H9 (cell line): ENCODE data around the gene RXRB. TPM values are rescaled to one million over a fixed set of nuclear protein-coding genes. Genes with fewer than 3 reads are reported as not detected.

ENCODE experiments used
- DNase-seq: peaks from one replicate; pipeline ENCODE4 v3.0.0-alpha.2; 2017
- H2AFZ ChIP-seq: one replicate; pipeline ENCODE4 v1.6.1; 2013; ENCODE audit warnings: mild to moderate bottlenecking, low read length, control low read depth, moderate library complexity
- H2AK5ac ChIP-seq: 2 replicates; pipeline ENCODE4 v1.6.1; 2013; ENCODE audit warnings: low read length, control low read depth, mixed read lengths; ENCODE audit not compliant: insufficient read length
- H2BK120ac ChIP-seq: one replicate; pipeline ENCODE4 v1.6.1; 2013; ENCODE audit warnings: low read depth, mild to moderate bottlenecking, low read length, control low read depth, inconsistent platforms; ENCODE audit not compliant: poor library complexity, severe bottlenecking
- H2BK12ac ChIP-seq: 2 replicates; pipeline ENCODE4 v1.6.1; 2013; ENCODE audit warnings: low read length, control low read depth, mixed read lengths, low read depth; ENCODE audit not compliant: insufficient read length
- H2BK15ac ChIP-seq: 2 replicates; pipeline ENCODE4 v1.6.1; 2013; ENCODE audit warnings: low read depth, low read length, control low read depth
- H2BK20ac ChIP-seq: one replicate; pipeline ENCODE4 v1.6.1; 2013; ENCODE audit warnings: low read depth, mild to moderate bottlenecking, low read length, control low read depth, inconsistent platforms; ENCODE audit not compliant: poor library complexity, severe bottlenecking
- H2BK5ac ChIP-seq: 2 replicates; pipeline ENCODE4 v1.6.1; 2013; ENCODE audit warnings: low read length, control low read depth, mixed read lengths; ENCODE audit not compliant: insufficient read length
- H3K14ac ChIP-seq: 2 replicates; pipeline ENCODE4 v1.6.1; 2013; ENCODE audit warnings: low read length, control low read depth; ENCODE audit not compliant: insufficient read depth
- H3K18ac ChIP-seq: 2 replicates; pipeline ENCODE4 v1.6.1; 2013; ENCODE audit warnings: low read depth, mild to moderate bottlenecking, mixed read lengths, low read length, control low read depth; ENCODE audit not compliant: insufficient read length
- H3K23ac ChIP-seq: 2 replicates; pipeline ENCODE4 v1.6.1; 2013; ENCODE audit warnings: low read length, control low read depth, mixed read lengths, low read depth; ENCODE audit not compliant: insufficient read length
- H3K23me2 ChIP-seq: 2 replicates; pipeline ENCODE4 v1.6.1; 2013; ENCODE audit warnings: low read depth, mild to moderate bottlenecking, mixed read lengths, low read length, control low read depth; ENCODE audit not compliant: insufficient read length, poor library complexity, severe bottlenecking
- H3K27ac ChIP-seq: 2 replicates; pipeline ENCODE4 v1.5.1; 2013; ENCODE audit warnings: low read length, control low read depth, mixed read lengths, low read depth; ENCODE audit not compliant: insufficient read length
- H3K27me3 ChIP-seq: 2 replicates; pipeline ENCODE4 v1.6.1; 2013; ENCODE audit warnings: low read length, control low read depth, inconsistent platforms; ENCODE audit not compliant: insufficient read depth
- H3K4ac ChIP-seq: 2 replicates; pipeline ENCODE4 v1.6.1; 2013; ENCODE audit warnings: low read depth, mild to moderate bottlenecking, control low read depth, inconsistent platforms, low read length, moderate library complexity
- H3K4me1 ChIP-seq: 2 replicates; pipeline ENCODE4 v1.6.1; 2013; ENCODE audit warnings: low read length, control low read depth, inconsistent platforms; ENCODE audit not compliant: insufficient read depth
- H3K4me2 ChIP-seq: 2 replicates; pipeline ENCODE4 v1.6.1; 2013; ENCODE audit warnings: low read length, control low read depth, mixed read lengths; ENCODE audit not compliant: insufficient read length, insufficient read depth
- H3K56ac ChIP-seq: 2 replicates; pipeline ENCODE4 v1.6.1; 2013; ENCODE audit warnings: low read depth, mild to moderate bottlenecking, mixed read lengths, low read length, control low read depth; ENCODE audit not compliant: insufficient read length
- H3K79me1 ChIP-seq: 2 replicates; pipeline ENCODE4 v1.6.1; 2013; ENCODE audit warnings: low read depth, mild to moderate bottlenecking, moderate library complexity, low read length, control low read depth, inconsistent platforms; ENCODE audit not compliant: insufficient read depth, poor library complexity, severe bottlenecking
- H3K79me2 ChIP-seq: 2 replicates; pipeline ENCODE4 v1.6.1; 2013; ENCODE audit warnings: low read length, control low read depth, inconsistent platforms; ENCODE audit not compliant: insufficient read depth
- H3K9ac ChIP-seq: 2 replicates; pipeline ENCODE4 v1.6.1; 2013; ENCODE audit warnings: low read length, control low read depth, mixed read lengths; ENCODE audit not compliant: insufficient read length; ENCODE audit errors: extremely low read depth
- H3K9me3 ChIP-seq: one replicate; pipeline ENCODE4 v1.6.1; 2013; ENCODE audit warnings: low read depth, low read length, inconsistent platforms; ENCODE audit not compliant: control insufficient read depth
- H3T11ph ChIP-seq: one replicate; pipeline ENCODE4 v1.6.1; 2013; ENCODE audit warnings: mild to moderate bottlenecking, low read length, control low read depth, inconsistent platforms
- H4K20me1 ChIP-seq: one replicate; pipeline ENCODE4 v1.6.1; 2013; ENCODE audit not compliant: control insufficient read depth, insufficient read length, insufficient read depth
- H4K5ac ChIP-seq: 2 replicates; pipeline ENCODE4 v1.6.1; 2013; ENCODE audit warnings: low read depth, mild to moderate bottlenecking, mixed read lengths, low read length, control low read depth; ENCODE audit not compliant: insufficient read length
- H4K8ac ChIP-seq: replicated peaks from 2 replicates; pipeline ENCODE4 v1.6.1; 2013; ENCODE audit warnings: low read length, control low read depth, mixed read lengths, low read depth; ENCODE audit not compliant: insufficient read length
- H4K91ac ChIP-seq: 2 replicates; pipeline ENCODE4 v1.6.1; 2013; ENCODE audit warnings: low read depth, mild to moderate bottlenecking, moderate library complexity, mixed read lengths, low read length, control low read depth; ENCODE audit not compliant: insufficient read length
- H3K27ac Mint-ChIP-seq, 3 experiments: 2 replicates in 2 of 3; 3 replicates in 1 of 3; pipeline ENCODE4 v1.8.0; 2020 to 2021; ENCODE audit warnings: mixed read lengths in 3 of 3, mild to moderate bottlenecking in 1 of 3, moderate library complexity in 1 of 3
- H3K27me3 Mint-ChIP-seq: 2 replicates; pipeline ENCODE4 v1.8.0; 2021; ENCODE audit warnings: low read depth, mild to moderate bottlenecking, moderate library complexity, mixed read lengths
- H3K36me3 Mint-ChIP-seq, 3 experiments: 2 replicates in 2 of 3; 3 replicates in 1 of 3; pipeline ENCODE4 v1.8.0; 2020 to 2021; ENCODE audit warnings: low read depth in 3 of 3, mixed read lengths in 3 of 3; ENCODE audit not compliant: insufficient read depth in 1 of 3
- H3K4me1 Mint-ChIP-seq, 2 experiments: 2 replicates each; pipeline ENCODE4 v1.8.0; 2020; ENCODE audit warnings: mixed read lengths in 2 of 2
- H3K4me3 Mint-ChIP-seq, 2 experiments: 2 replicates in 1 of 2; 3 replicates in 1 of 2; pipeline ENCODE4 v1.8.0; 2020 to 2021; ENCODE audit warnings: mild to moderate bottlenecking in 2 of 2, mixed read lengths in 2 of 2, moderate library complexity in 1 of 2
- H3K9me3 Mint-ChIP-seq, 2 experiments: 2 replicates in 1 of 2; 3 replicates in 1 of 2; pipeline ENCODE4 v1.8.0; 2020; ENCODE audit warnings: mild to moderate bottlenecking in 2 of 2, mixed read lengths in 2 of 2, moderate library complexity in 1 of 2
- WGBS: extraction: QIAGEN DNeasy Blood & Tissue Kit; methylation state at CpG from one replicate; pipeline ENCODE4 v1.1.7; 2013; ENCODE audit warnings: missing lambda C conversion rate, low lambda C conversion rate, mixed read lengths; ENCODE audit not compliant: insufficient read length; ENCODE audit errors: extremely low coverage; 5-methylcytosine and 5-hydroxymethylcytosine counted together
- microRNA-seq: library from miRNA; unstranded; fragments of <30 nt; microRNA quantifications from one replicate; pipeline ENCODE4, GENCODE V29; 2020; ENCODE audit warnings: borderline microRNAs expressed
- total RNA-seq: library from RNA; stranded (reverse); gene quantifications from 2 replicates; pipeline ENCODE4 v1.2.1, GENCODE V29; 2021
- TF ChIP-seq, protein P1 (sequence below): fragments of 200-600 bp; sonication (generic); conservative IDR thresholded peaks from 3 replicates; pipeline ENCODE4 v1.8.0; 2021; ENCODE audit warnings: antibody characterized with exemption, mild to moderate bottlenecking

Gene RXRB
- total RNA-seq, 1 experiment from 2014 or later, result 14.8 TPM

DNA sequence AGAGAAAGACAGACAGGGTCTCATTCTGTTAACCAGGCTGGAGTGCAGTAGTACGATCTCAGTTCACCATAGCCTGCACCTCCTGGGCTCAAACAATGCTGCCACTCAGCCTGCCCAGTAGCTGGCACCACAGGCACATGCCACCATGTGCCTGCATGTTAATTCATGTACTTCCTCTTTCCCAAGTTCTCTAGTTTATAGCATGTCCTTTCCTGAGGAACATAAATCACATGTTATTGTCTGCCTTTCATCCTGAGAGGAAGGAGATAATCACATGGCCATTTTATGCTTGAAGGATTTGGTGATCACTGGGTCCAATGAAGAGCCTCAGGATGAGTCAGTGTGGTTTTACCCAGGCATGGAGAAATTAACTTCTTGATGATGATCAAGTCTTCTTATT lies 56.1 kb downstream of the RXRB start:
- no peak for DNase-seq
- WGBS, result no CpG with 5 or more reads among the region's 1 CpG
- Histone ChIP-seq H2BK15ac (no peak overlapping the region), H2BK20ac (no peak overlapping the region), H3K9ac (no peak overlapping the region), H2AK5ac (no peak overlapping the region), H3K79me2 (no peaks in the 10 kb centered on the region), H3K14ac (no peak overlapping the region), H4K20me1 (no peaks in the 10 kb centered on the region), H2BK12ac (no peak overlapping the region), H3K23me2 (no peaks in the 10 kb centered on the region), H4K91ac (no peak overlapping the region), H3K18ac (no peak overlapping the region), H2AFZ (no peak overlapping the region), H3T11ph (no peak overlapping the region), H3K27me3 (no peaks in the 10 kb centered on the region), H4K8ac (no peak overlapping the region), H3K27ac (no peak overlapping the region), H3K9me3 (no peaks in the 10 kb centered on the region), H2BK5ac (no peak overlapping the region), H3K4me1 (no peaks in the 10 kb centered on the region), H3K56ac (no peak overlapping the region), H3K23ac (no peak overlapping the region), H3K4ac (no peak overlapping the region), H3K4me2 (no peak overlapping the region), H3K79me1 (no peaks in the 10 kb centered on the region), H2BK120ac (no peak overlapping the region), H4K5ac (no peak overlapping the region)
- Mint-ChIP-seq H3K4me1 (peaks cover 16 to 17% of the 10 kb centered on the region in 2 experiments), H3K27ac (no peak overlapping the region), H3K27me3 (peaks cover 6% of the 10 kb centered on the region), H3K4me3 (no peak overlapping the region), H3K36me3 (peaks cover 0 to 3% (median 0%) of the 10 kb centered on the region in 3 experiments; a peak in 3 of 7 replicates), H3K9me3 (peaks cover 3 to 6% of the 10 kb centered on the region in 2 experiments; a peak in 3 of 5 replicates)
- TF ChIP-seq, protein P1, sequence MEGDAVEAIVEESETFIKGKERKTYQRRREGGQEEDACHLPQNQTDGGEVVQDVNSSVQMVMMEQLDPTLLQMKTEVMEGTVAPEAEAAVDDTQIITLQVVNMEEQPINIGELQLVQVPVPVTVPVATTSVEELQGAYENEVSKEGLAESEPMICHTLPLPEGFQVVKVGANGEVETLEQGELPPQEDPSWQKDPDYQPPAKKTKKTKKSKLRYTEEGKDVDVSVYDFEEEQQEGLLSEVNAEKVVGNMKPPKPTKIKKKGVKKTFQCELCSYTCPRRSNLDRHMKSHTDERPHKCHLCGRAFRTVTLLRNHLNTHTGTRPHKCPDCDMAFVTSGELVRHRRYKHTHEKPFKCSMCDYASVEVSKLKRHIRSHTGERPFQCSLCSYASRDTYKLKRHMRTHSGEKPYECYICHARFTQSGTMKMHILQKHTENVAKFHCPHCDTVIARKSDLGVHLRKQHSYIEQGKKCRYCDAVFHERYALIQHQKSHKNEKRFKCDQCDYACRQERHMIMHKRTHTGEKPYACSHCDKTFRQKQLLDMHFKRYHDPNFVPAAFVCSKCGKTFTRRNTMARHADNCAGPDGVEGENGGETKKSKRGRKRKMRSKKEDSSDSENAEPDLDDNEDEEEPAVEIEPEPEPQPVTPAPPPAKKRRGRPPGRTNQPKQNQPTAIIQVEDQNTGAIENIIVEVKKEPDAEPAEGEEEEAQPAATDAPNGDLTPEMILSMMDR, result no peak

Small RNA genes within 50 kb of the gene (microRNA-seq; reads per million reads assigned to microRNA genes)
- 0.35 reads per million for gene MIR219A1

Other genes starting within 250 kb of the RXRB start
- gene HLA-DMA, start 247.6 kb downstream of the RXRB start, total RNA-seq, result 6.6 and 7.5 TPM in 2 replicates
- gene BRD2, start 232.1 kb downstream of the RXRB start, total RNA-seq, result 244 and 252 TPM in 2 replicates
- gene HLA-DOA, start 191.1 kb downstream of the RXRB start, total RNA-seq, result 15.3 and 15.6 TPM in 2 replicates
- 2.6 and 4.0 TPM in 2 replicates for gene HLA-DPA1, start 127.0 kb downstream of the RXRB start, total RNA-seq
- gene HLA-DPB1, start 124.7 kb downstream of the RXRB start, total RNA-seq, result 23.4 and 23.6 TPM in 2 replicates
- gene COL11A2, start 8.2 kb downstream of the RXRB start, total RNA-seq, result 2.0 and 2.3 TPM in 2 replicates
- gene SLC39A7, start 202 bp upstream of the RXRB start, total RNA-seq, result 105 and 107 TPM in 2 replicates
- gene HSD17B8, start 4.0 kb upstream of the RXRB start, total RNA-seq, result 5.5 and 7.1 TPM in 2 replicates
- gene RING1, start 7.8 kb upstream of the RXRB start, total RNA-seq, result 29.8 and 31.0 TPM in 2 replicates
- 46.9 and 47.1 TPM in 2 replicates for gene VPS52, start 71.2 kb upstream of the RXRB start, total RNA-seq
- gene RPS18, start 71.4 kb upstream of the RXRB start, total RNA-seq, result 3,216 and 3,296 TPM in 2 replicates
- gene B3GALT4, start 76.5 kb upstream of the RXRB start, total RNA-seq, result 3.2 and 3.4 TPM in 2 replicates
- 99.2 and 110 TPM in 2 replicates for gene WDR46, start 88.6 kb upstream of the RXRB start, total RNA-seq
- 85.8 and 90.7 TPM in 2 replicates for gene PFDN6, start 88.9 kb upstream of the RXRB start, total RNA-seq
- 70.5 and 74.3 TPM in 2 replicates for gene RGL2, start 98.3 kb upstream of the RXRB start, total RNA-seq
- gene TAPBP, start 113.4 kb upstream of the RXRB start, total RNA-seq, result 28.2 and 29.5 TPM in 2 replicates
- gene ZBTB22, start 117.1 kb upstream of the RXRB start, total RNA-seq, result 8.1 TPM in 2 replicates
- 80.2 and 80.4 TPM in 2 replicates for gene DAXX, start 122.3 kb upstream of the RXRB start, total RNA-seq
- gene KIFC1, start 191.2 kb upstream of the RXRB start, total RNA-seq, result 73.1 and 73.8 TPM in 2 replicates
- gene PHF1, start 210.3 kb upstream of the RXRB start, total RNA-seq, result 49.8 and 56.8 TPM in 2 replicates
- 257 and 264 TPM in 2 replicates for gene CUTA, start 217.4 kb upstream of the RXRB start, total RNA-seq
- gene SYNGAP1, start 219.4 kb upstream of the RXRB start, total RNA-seq, result 111 and 121 TPM in 2 replicates